Gastrocnemius medialis (tissue), 4 donors: ENCODE results near the gene EYS.

Experiments
- CTCF ChIP-seq, 5 experiments: fragments of 450-650 bp in 3 of 5; fragments of 200-600 bp in 2 of 5; sonication (generic) in 2 of 5; IDR thresholded peaks in 4 of 5; conservative IDR thresholded peaks in 1 of 5; 1 replicate in 4 of 5; 2 replicates in 1 of 5; pipeline ENCODE4 v1.5.1; 2016 to 2019; ENCODE audit warnings: antibody characterized with exemption in 5 of 5, mild to moderate bottlenecking in 3 of 5, moderate library complexity in 3 of 5
- POLR2A ChIP-seq, 2 donors: fragments of 450-650 bp; IDR thresholded peaks; one replicate each; pipeline ENCODE4 v1.6.1; 2017; ENCODE audit warnings: antibody characterized with exemption in 2 of 2, mild to moderate bottlenecking in 2 of 2, moderate library complexity in 2 of 2

- TF ChIP-seq CTCF (IDR thresholded peaks at IDR 0.05 in 4 of 5, conservative IDR thresholded peaks at IDR 0.05 in 1 of 5), result no peak
- no peak for TF ChIP-seq POLR2A (IDR thresholded peaks at IDR 0.05)
These were observed 1621.9 kb downstream of the EYS start for GRCh38 chr6:64085126-64085525.
